HEK293 (cell line): ENCODE data around the gene APC2.

Source experiments
- CTCF ChIA-PET: fragments of 350-600 bp; formaldehyde crosslinking; extraction: SDS; loops from one replicate; lab custom pipeline; 2021; ENCODE audit warnings: antibody characterized with exemption; lab: Yijun Ruan, JAX
- POLR2A ChIA-PET: fragments of 300-600 bp; formaldehyde crosslinking; extraction: SDS; loops from one replicate; lab custom pipeline; 2020; ENCODE audit warnings: antibody characterized with exemption, inconsistent platforms; lab: Yijun Ruan, JAX
- H3K27ac ChIP-seq: fragments of 200-500 bp; sonication (Bioruptor generic); 2 replicates; pipeline ENCODE4 v1.5.1; 2014; ENCODE audit warnings: low read depth, low read length, control low read depth, inconsistent platforms; ENCODE audit errors: extremely low read depth
- H3K36me3 ChIP-seq, 2 experiments: fragments of 200-500 bp in 1 of 2; sonication (Bioruptor generic) in 1 of 2; 1 replicate in 1 of 2; 2 replicates in 1 of 2; pipeline ENCODE4 v1.5.1; 2014 to 2017; ENCODE audit warnings: inconsistent platforms in 2 of 2, low read length in 2 of 2; ENCODE audit not compliant: control insufficient read depth in 2 of 2, insufficient read depth in 1 of 2
- H3K4me1 ChIP-seq: fragments of 200-500 bp; sonication (Bioruptor generic); 2 replicates; pipeline ENCODE4 v1.5.1; 2014; ENCODE audit warnings: mild to moderate bottlenecking, low read length, inconsistent platforms; ENCODE audit not compliant: control insufficient read depth, insufficient read depth
- H3K4me3 ChIP-seq: 2 replicates; pipeline ENCODE4 v1.5.1; 2011; ENCODE audit warnings: low read depth, mild to moderate bottlenecking, control low read depth, low read length, moderate library complexity
- H3K9me3 ChIP-seq: fragments of 200-500 bp; sonication (Bioruptor generic); 2 replicates; pipeline ENCODE4 v1.5.1; 2014; ENCODE audit warnings: low read depth, low read length, inconsistent platforms; ENCODE audit not compliant: control insufficient read depth, insufficient read depth
- GLIS1 ChIP-seq: fragments of 450-650 bp; formaldehyde crosslinking; IDR thresholded peaks from 2 replicates; pipeline ENCODE4 v1.5.1; 2016; ENCODE audit warnings: missing biosample characterization, missing genetic modification characterization
- HIC1 ChIP-seq: fragments of 450-650 bp; formaldehyde crosslinking; IDR thresholded peaks from 2 replicates; pipeline ENCODE4 v1.5.1; 2016; ENCODE audit warnings: missing biosample characterization, missing genetic modification characterization
- KLF10 ChIP-seq: fragments of 450-650 bp; IDR thresholded peaks from 2 replicates; pipeline ENCODE4 v1.5.1; 2018; ENCODE audit warnings: missing biosample characterization, mild to moderate bottlenecking, missing genetic modification characterization
- KLF16 ChIP-seq: fragments of 450-650 bp; formaldehyde crosslinking; IDR thresholded peaks from 2 replicates; pipeline ENCODE4 v1.5.1; 2017; ENCODE audit warnings: missing biosample characterization, missing genetic modification characterization
- KLF9 ChIP-seq: fragments of 450-650 bp; formaldehyde crosslinking; IDR thresholded peaks from 2 replicates; pipeline ENCODE4 v1.5.1; 2016; ENCODE audit warnings: missing biosample characterization, missing genetic modification characterization, low read depth
- SALL2 ChIP-seq: fragments of 450-650 bp; formaldehyde crosslinking; IDR thresholded peaks from 2 replicates; pipeline ENCODE4 v1.5.0; 2017; ENCODE audit warnings: missing biosample characterization, mild to moderate bottlenecking, missing genetic modification characterization, borderline replicate concordance
- SETDB1 ChIP-seq: IDR thresholded peaks from one replicate; pipeline ENCODE4 v1.6.1; 2017; ENCODE audit warnings: mild to moderate bottlenecking, low read length, moderate library complexity, mixed read lengths; ENCODE audit not compliant: insufficient read length
- SP3 ChIP-seq: fragments of 450-650 bp; formaldehyde crosslinking; IDR thresholded peaks from 2 replicates; pipeline ENCODE4 v1.5.1; 2016; ENCODE audit warnings: missing biosample characterization, missing genetic modification characterization
- ZFP37 ChIP-seq: fragments of 450-650 bp; formaldehyde crosslinking; IDR thresholded peaks from 2 replicates; pipeline ENCODE4 v1.5.1; 2016; ENCODE audit warnings: missing biosample characterization, missing genetic modification characterization
- ZNF138 ChIP-seq: fragments of 450-650 bp; formaldehyde crosslinking; IDR thresholded peaks from 2 replicates; pipeline ENCODE4 v1.5.1; 2016; ENCODE audit warnings: missing biosample characterization, missing genetic modification characterization, borderline replicate concordance
- ZNF155 ChIP-seq: fragments of 450-650 bp; formaldehyde crosslinking; IDR thresholded peaks from 2 replicates; pipeline ENCODE4 v1.5.1; 2016; ENCODE audit warnings: missing biosample characterization, missing genetic modification characterization
- ZNF202 ChIP-seq: fragments of 450-650 bp; formaldehyde crosslinking; IDR thresholded peaks from 2 replicates; pipeline ENCODE4 v1.5.1; 2016; ENCODE audit warnings: missing biosample characterization, missing genetic modification characterization, borderline replicate concordance
- ZNF223 ChIP-seq: fragments of 450-650 bp; formaldehyde crosslinking; IDR thresholded peaks from 2 replicates; pipeline ENCODE4 v1.5.1; 2016; ENCODE audit warnings: missing biosample characterization, missing genetic modification characterization
- ZNF26 ChIP-seq: fragments of 450-650 bp; formaldehyde crosslinking; IDR thresholded peaks from 2 replicates; pipeline ENCODE4 v1.5.1; 2016; ENCODE audit warnings: missing biosample characterization, missing genetic modification characterization
- ZNF335 ChIP-seq: fragments of 450-650 bp; formaldehyde crosslinking; conservative IDR thresholded peaks from 2 replicates; pipeline ENCODE4 v1.5.1; 2016; ENCODE audit warnings: missing biosample characterization, missing genetic modification characterization
- ZNF391 ChIP-seq: fragments of 450-650 bp; formaldehyde crosslinking; IDR thresholded peaks from 2 replicates; pipeline ENCODE4 v1.5.1; 2016; ENCODE audit warnings: low read depth, missing biosample characterization, missing genetic modification characterization, borderline replicate concordance
- ZNF76 ChIP-seq: fragments of 450-650 bp; formaldehyde crosslinking; IDR thresholded peaks from 2 replicates; pipeline ENCODE4; 2016; ENCODE audit warnings: low read depth, missing biosample characterization, missing genetic modification characterization, borderline replicate concordance
- ZNF791 ChIP-seq: fragments of 450-650 bp; formaldehyde crosslinking; IDR thresholded peaks from 2 replicates; pipeline ENCODE4 v1.5.1; 2016; ENCODE audit warnings: missing biosample characterization, missing genetic modification characterization
- ZSCAN4 ChIP-seq: fragments of 450-650 bp; formaldehyde crosslinking; IDR thresholded peaks from 2 replicates; pipeline ENCODE4 v1.5.1; 2017; ENCODE audit warnings: missing biosample characterization, missing genetic modification characterization
- TF ChIP-seq, protein P1 (sequence below): fragments of 450-650 bp; formaldehyde crosslinking; IDR thresholded peaks from 2 replicates; pipeline ENCODE4 v1.5.1; 2016; ENCODE audit warnings: missing biosample characterization, missing genetic modification characterization

Gene APC2

DNA sequence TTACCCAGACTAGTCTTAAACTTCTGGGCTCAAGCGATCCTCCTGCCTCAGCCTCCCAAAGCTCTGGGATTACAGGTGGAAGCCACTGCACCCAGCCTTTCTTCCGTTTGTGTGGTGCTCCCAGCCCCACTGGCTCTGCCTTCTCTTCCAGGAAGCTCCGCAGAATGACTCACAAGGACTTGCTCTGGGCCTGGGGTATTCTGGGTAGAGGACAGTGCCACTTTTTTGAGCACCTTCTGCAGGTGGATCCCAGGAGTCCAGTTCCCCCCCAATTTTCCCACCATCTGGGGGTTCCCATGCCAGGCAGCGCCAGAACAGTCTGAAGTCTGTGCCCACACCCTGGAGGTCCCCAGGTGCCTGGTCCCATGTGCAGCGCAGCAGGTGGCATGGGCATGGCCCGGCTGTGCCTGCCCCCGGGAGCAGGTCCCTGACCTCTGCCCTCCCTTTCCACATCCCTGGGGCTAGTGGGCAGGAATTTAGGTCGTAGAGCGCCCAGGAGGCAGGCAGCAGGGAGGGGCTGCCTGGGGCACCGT, 42.6 kb downstream of the APC2 start:
- CTCF ChIA-PET: no interaction called here
- no peaks in the 10 kb centered on the region for H3K36me3 ChIP-seq
- no peak overlapping the region for H3K27ac ChIP-seq
- no peak overlapping the region for H3K4me3 ChIP-seq
- POLR2A ChIA-PET: no interaction called here
- TF ChIP-seq, protein P1, sequence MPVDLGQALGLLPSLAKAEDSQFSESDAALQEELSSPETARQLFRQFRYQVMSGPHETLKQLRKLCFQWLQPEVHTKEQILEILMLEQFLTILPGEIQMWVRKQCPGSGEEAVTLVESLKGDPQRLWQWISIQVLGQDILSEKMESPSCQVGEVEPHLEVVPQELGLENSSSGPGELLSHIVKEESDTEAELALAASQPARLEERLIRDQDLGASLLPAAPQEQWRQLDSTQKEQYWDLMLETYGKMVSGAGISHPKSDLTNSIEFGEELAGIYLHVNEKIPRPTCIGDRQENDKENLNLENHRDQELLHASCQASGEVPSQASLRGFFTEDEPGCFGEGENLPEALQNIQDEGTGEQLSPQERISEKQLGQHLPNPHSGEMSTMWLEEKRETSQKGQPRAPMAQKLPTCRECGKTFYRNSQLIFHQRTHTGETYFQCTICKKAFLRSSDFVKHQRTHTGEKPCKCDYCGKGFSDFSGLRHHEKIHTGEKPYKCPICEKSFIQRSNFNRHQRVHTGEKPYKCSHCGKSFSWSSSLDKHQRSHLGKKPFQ: no peak
- TF ChIP-seq ZNF791 (tag by site-specific recombination) (no peak), KLF10 (tag by site-specific recombination) (no peak), KLF16 (no peak), KLF9 (tag by site-specific recombination) (no peak), ZNF138 (tag by site-specific recombination) (no peak), ZNF155 (tag by site-specific recombination) (no peak), ZNF335 (0 out of 2 replicates have a peak, but pooled peaks have one; percentile 25), SALL2 (no peak), SETDB1 (no peak), SP3 (tag by site-specific recombination) (no peak), ZSCAN4 (tag by site-specific recombination) (no peak), ZNF202 (tag by site-specific recombination) (no peak), ZNF26 (tag by site-specific recombination) (no peak), ZFP37 (tag by site-specific recombination) (no peak), ZNF76 (0 out of 2 replicates have a peak, but pooled peaks have one; percentile 16), HIC1 (tag by site-specific recombination) (peak; percentile 49), ZNF223 (no peak)
- peaks cover 5% of the 10 kb centered on the region for H3K4me1 ChIP-seq
- no peaks in the 10 kb centered on the region for H3K9me3 ChIP-seq

DNA sequence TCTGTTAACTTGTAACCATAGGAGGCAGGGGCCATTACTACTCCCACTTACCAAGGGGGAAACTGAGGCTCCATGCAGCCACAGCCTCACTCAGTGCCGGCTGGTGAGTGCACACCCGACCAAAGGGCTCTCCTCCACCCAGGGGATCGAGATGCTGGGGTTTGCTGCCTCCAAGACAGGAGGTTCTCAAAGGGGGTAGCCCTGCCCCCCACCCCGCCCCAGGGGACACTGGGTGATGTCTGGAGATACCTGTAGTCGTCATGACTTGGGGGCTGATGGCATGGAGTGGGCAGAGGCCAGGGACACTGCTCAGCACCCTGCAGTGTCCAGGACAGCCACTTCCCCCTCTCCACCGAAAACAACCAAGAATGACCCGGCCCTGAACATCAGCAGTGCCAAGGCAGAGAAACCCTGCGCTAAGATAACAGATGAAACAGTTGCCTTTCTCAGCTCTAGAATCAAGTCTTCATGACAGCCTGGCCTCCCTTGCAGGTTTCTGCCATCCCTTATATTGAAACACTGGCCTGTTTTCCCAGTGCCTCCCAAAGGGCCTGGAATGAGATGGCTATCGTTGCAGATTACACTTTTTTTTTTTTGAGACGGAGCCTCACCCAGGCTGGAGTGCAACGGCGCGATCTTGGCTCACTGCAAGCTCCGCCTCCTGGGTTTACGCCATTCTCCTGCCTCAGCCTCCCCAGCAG, 44.3 kb downstream of the APC2 start:
- Histone ChIP-seq H3K36me3 (no peaks in the 10 kb centered on the region), H3K9me3 (no peaks in the 10 kb centered on the region)
- CTCF ChIA-PET: interaction anchor here (0.8 kb wide), 1 partner anchor 10 kb away, joined by 3 read pairs; no protein-coding TSS in a partner anchor
- no peak for TF ChIP-seq ZNF391
- peak; percentile 51; the same call in 1 of the 2 replicates for TF ChIP-seq GLIS1
- TF ChIP-seq, all 188 proteins: peak for 1
- Histone ChIP-seq H3K27ac (no peak overlapping the region), H3K4me3 (no peak overlapping the region), H3K4me1 (peaks cover 5% of the 10 kb centered on the region)
- POLR2A ChIA-PET: no interaction called here
